Raji (cell line): ENCODE measurements around the gene DSG3.

Experiments used
- POLR2A ChIP-seq: IDR thresholded peaks from 2 replicates; pipeline ENCODE4 v1.6.1; 2011; ENCODE audit warnings: low read depth, low read length, control low read depth; ENCODE audit not compliant: insufficient read depth

The DSG3 gene

DNA sequence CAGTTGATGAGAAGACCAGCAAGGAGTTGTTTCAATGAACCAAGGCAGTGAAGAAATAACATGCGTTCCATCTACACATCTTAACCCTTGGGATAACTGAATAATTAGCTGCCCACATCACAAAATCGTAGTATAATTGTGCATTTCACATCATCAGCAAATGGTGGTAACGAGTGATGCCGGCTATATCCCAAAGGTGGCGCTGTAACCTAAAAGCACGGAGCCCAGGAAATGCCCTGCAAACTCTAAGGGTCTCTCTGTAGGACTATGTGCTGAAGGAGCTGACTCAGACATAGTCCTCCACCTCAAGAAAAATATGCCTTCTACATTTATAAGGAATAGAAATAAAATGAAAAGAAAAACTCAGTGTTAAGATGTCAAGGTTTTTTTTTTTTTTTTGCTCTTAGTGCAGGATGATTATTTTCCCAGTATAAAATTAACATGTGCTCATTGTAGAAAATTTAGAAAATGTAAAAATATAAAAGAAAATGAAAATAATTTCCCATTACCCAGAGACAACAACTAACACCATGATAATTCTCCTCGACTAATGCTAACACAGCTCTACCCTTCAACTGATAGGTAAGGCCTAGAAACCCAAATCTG is 23.1 kb upstream of the DSG3 start:
- TF ChIP-seq POLR2A, result no peak

- no peak for TF ChIP-seq POLR2A
These were observed 21.5 kb upstream of the DSG3 start for GRCh38 chr18:31426021-31426420.

DNA sequence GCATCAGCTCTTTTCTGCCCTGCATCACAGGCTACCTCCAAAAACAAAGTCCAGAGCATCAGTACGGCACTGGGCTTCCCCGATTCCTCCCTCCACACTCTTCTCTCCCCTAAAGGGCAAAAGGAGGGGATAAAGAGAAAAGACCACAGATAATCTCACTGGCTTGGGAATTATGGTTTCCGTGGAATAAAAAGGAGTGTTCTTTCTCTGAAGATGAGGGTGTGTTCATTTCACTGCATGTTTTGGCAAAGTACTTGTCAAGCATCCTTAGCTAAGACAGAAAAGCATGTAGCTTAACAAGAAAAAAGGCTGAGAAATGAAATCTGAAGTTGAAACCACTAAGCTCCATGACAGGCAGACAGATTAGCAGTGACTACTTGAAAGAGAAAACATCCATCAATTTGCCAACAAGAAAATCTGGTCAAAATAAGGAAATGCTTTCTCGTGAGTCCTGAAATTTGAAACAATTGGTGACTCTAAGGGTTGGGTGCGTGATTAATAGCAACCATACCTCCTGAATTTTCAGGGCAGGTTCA is 20.6 kb upstream of the DSG3 start:
- TF ChIP-seq POLR2A, result no peak

- no peak for TF ChIP-seq POLR2A
These were observed 19.3 kb upstream of the DSG3 start for GRCh38 chr18:31428211-31428610.

GRCh38 chr18:31429623-31430022 is 17.9 kb upstream of the DSG3 start:
- TF ChIP-seq POLR2A, result no peak

- TF ChIP-seq POLR2A, result no peak
These were observed 17.5 kb upstream of the DSG3 start for GRCh38 chr18:31430072-31430471.

DNA sequence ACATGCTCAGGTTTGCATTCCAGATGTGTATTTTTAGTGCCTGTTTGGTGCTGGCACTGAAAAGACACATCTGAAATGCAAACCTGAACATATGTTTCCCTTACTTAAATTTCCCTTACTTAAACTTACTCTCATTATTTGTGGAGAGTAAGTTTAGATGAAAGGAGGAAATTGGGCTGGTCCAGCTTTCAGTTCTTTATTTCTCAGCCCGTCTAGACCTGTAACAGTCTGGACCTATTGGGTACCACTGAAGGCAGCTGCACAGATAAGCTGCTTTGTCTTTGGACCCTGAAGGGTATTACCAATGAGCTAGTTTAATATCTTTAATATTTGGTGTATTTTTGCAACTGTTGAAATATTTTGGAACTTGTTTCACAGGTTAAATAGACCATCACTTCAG is 17.0 kb upstream of the DSG3 start:
- no peak for TF ChIP-seq POLR2A

DNA sequence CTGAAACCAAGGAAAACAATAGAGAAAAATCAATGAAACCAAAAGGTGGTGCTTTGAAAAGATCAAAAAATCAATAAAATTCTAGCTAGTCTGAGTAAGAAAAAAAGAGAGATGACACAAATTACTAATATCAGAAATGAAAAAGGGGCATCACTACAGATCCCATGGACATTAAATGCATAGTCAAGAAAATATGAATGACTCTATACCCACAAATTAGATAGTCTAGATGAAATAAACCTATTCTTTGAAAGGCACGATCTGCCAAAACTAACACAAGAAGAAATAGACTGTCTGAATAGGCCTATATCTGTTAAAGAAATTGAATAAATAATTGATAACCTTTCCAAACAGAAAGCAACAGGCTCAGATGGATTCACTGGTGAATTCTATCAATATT is 15.2 kb upstream of the DSG3 start:
- TF ChIP-seq POLR2A, result no peak

DNA sequence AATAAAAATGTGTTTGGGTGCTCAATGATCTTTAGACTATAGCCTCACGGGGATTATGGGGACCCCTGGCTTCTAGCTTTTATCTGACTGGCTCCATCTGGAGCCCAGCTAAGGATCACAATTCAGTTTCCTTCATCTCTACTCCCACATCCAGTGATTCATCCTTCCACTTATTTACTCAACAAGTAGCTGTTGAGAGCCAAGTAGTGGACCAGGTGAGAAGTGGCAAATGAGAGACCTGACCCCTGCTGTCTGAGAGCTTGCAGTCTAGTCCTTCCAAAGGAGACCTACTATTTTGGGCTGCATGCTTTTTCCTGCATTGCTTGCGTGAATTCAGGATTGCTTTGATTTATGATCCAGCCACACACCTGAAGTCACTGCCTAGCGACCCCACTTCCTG is 10.7 kb upstream of the DSG3 start:
- no peak for TF ChIP-seq POLR2A

GRCh38 chr18:31438402-31438801 is 9.1 kb upstream of the DSG3 start:
- TF ChIP-seq POLR2A, result no peak

- no peak for TF ChIP-seq POLR2A
These were observed 7.7 kb upstream of the DSG3 start for GRCh38 chr18:31439807-31440325.

DNA sequence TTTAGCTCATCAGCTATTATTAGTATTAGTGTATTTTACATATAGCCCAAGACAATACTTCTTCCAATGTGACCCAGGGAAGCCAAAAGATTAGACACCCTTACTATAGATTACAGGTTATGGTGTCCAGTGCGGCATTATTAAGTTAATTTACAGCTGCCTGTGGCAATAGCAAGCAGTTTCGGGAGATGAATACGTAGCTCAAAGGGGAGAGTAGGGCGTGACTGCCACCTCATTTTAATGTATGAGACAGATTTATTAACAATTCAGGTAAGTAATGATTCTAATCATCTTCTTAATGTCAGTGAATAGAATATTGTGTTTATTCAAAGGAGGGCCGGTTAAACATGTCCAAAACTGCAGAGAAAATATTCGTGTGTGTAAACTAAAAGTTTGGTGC is 6.8 kb upstream of the DSG3 start:
- no peak for TF ChIP-seq POLR2A

- no peak for TF ChIP-seq POLR2A
These were observed 6.0 kb upstream of the DSG3 start for GRCh38 chr18:31441493-31441892.

DNA sequence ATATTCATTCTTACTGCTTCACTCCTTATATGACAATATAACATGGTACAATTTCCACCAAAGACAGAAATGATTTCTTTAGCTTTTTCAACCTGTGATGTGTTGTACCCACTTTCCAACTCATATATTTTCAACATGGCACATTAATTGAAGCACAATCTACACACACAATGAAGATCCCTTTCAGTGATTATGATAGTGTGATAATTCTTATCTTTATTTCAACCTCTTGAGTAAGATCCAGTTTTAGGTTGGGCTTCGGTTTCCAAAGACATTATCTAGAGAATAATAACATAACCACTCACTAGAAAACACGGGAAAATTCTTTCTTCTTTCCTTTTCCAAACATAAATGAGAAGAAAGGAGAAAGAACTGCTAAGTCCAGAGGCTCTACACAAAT is 3.4 kb upstream of the DSG3 start:
- no peak for TF ChIP-seq POLR2A

GRCh38 chr18:31445908-31446307 is 1.6 kb upstream of the DSG3 start:
- no peak for TF ChIP-seq POLR2A

DNA sequence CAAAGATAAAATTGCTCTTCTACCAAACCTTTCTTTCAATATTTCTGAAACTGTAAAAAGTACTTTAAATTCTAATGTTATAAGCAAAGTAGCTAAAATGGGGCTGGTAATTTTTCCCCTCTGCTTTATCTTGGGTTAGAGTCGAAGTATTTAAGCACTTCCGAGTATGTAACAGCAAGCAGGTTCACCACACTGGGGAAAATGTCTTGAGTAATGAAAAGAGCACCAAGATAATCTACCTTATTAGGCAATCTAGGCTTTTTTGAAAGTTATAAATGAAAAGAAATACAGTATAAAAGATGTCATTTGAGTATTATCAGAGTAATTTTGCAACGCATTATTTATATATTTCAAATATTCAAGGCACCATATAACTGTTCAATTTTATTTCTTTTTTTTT is 687 bp upstream of the DSG3 start:
- no peak for TF ChIP-seq POLR2A

DNA sequence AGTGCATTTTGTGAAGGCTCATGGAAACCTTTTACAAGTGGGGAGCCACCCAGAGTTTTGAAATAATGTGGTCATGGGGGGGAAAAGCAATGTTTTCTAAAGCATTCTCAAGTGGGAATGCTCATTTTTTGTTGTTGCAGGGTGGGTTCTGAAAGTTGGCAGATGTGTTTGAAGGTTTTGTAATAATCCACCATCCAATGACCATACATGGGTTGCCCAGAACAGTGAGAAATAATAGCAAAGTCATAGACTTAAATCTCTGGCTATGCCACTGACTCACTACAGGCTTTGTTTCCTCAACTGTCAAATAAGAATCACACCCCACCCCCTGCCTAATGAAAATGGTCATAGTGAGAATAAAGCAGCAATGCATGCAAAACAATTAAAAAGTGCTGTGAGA is 2.9 kb downstream of the DSG3 start:
- TF ChIP-seq POLR2A, result no peak
